Panc1 (cell line): ENCODE results near the gene PROZ. TPM values are rescaled to one million over a fixed set of nuclear protein-coding genes. Genes with fewer than 3 reads are reported as not detected.
"Not testable (repeated sequence)": the region's sequence is repeated elsewhere in the genome, so short reads cannot be mapped to it uniquely, and the experiment has no call there.

Experiments used
- ATAC-seq: fragments of 200-7000 bp; cut with Tn5 transposase; 2 replicates; pipeline ENCODE4 v1.9.1; 2020; ENCODE audit warnings: mild to moderate bottlenecking, moderate library complexity
- BruUV-seq: library from RNA; stranded (reverse); fragments of 400-500 nt; replicated peaks from 2 replicates; lab custom pipeline; 2021; lab: Mats Ljungman, UMichigan
- CTCF ChIA-PET: fragments of 300-600 bp; sonication (Branson Sonifier 250); formaldehyde crosslinking; loops from one replicate; lab custom pipeline; 2022; ENCODE audit warnings: antibody characterized with exemption; lab: Charles Lee
- POLR2A ChIA-PET: fragments of 300-600 bp; sonication (Branson Sonifier 250); formaldehyde crosslinking; loops from one replicate; lab custom pipeline; 2022; ENCODE audit warnings: antibody characterized with exemption; lab: Charles Lee
- DNase-seq: peaks from one replicate; pipeline ENCODE4 v3.0.0-alpha.2; 2010; ENCODE audit warnings: low read depth, low spot score
- H3K27ac ChIP-seq: 2 replicates; pipeline ENCODE4 v1.5.1; 2011; ENCODE audit warnings: mild to moderate bottlenecking, low read length, inconsistent platforms
- H3K27me3 ChIP-seq: fragments of 200-500 bp; sonication (Bioruptor generic); 2 replicates; pipeline ENCODE4 v1.6.0; 2014; ENCODE audit warnings: low read length, inconsistent platforms; ENCODE audit not compliant: control insufficient read depth, insufficient read depth
- H3K36me3 ChIP-seq: fragments of 200-500 bp; sonication (Bioruptor generic); 2 replicates; pipeline ENCODE4 v1.5.1; 2014; ENCODE audit warnings: inconsistent platforms, mild to moderate bottlenecking, low read length, moderate library complexity; ENCODE audit not compliant: control insufficient read depth, insufficient read depth
- H3K4me1 ChIP-seq: 2 replicates; pipeline ENCODE4 v1.5.1; 2011; ENCODE audit warnings: inconsistent platforms, mild to moderate bottlenecking, low read length, moderate library complexity; ENCODE audit not compliant: control insufficient read depth, insufficient read depth
- H3K4me3 ChIP-seq, 2 experiments: 2 replicates each; pipeline ENCODE4 v1.5.1; 2011 to 2012; ENCODE audit warnings: low read depth in 2 of 2, low read length in 2 of 2, mild to moderate bottlenecking in 2 of 2, inconsistent platforms in 1 of 2, moderate library complexity in 1 of 2
- H3K9me3 ChIP-seq: fragments of 200-500 bp; sonication (Bioruptor generic); 2 replicates; pipeline ENCODE4 v1.5.1; 2014; ENCODE audit warnings: low read depth, mild to moderate bottlenecking, inconsistent platforms, low read length, moderate library complexity; ENCODE audit not compliant: control insufficient read depth, insufficient read depth
- POLR2AphosphoS5 ChIP-seq: IDR thresholded peaks from 2 replicates; pipeline ENCODE4 v1.6.1; 2012; ENCODE audit warnings: mild to moderate bottlenecking, low read depth, low read length, moderate library complexity
- SIN3A ChIP-seq: IDR thresholded peaks from 2 replicates; pipeline ENCODE4 v1.6.1; 2012; ENCODE audit warnings: low read depth, mild to moderate bottlenecking, low read length, moderate library complexity, borderline replicate concordance; ENCODE audit not compliant: insufficient read depth
- TCF7L2 ChIP-seq: IDR thresholded peaks from 2 replicates; pipeline ENCODE4 v1.6.1; 2011; ENCODE audit warnings: mild to moderate bottlenecking, low read depth, low read length, inconsistent platforms
- in situ Hi-C: cut with HindIII; loops from 2 replicates; pipeline ENCODE4 v1.10.0; 2016; ENCODE audit warnings: low sequenced_read_pairs, low pct_unique_long_range_greater_than_20kb
- intact Hi-C: fragments of 100-400 bp; cut with micrococcal nuclease; formaldehyde crosslinking; loops from one replicate; pipeline ENCODE4 v1.10.0; 2022; ENCODE audit not compliant: unreplicated experiment
- total RNA-seq: library from RNA; stranded (reverse); gene quantifications from one replicate; pipeline ENCODE4 v1.2.1, GENCODE V29; 2021; ENCODE audit not compliant: unreplicated experiment
- TF ChIP-seq, protein P1 (sequence below): fragments of 450-650 bp; IDR thresholded peaks from 2 replicates; pipeline ENCODE4 v1.5.1; 2017; ENCODE audit warnings: mild to moderate bottlenecking
- TF ChIP-seq, protein P2 (sequence below), 2 experiments: IDR thresholded peaks; 2 replicates each; pipeline ENCODE4 v1.6.1; 2011 to 2012; ENCODE audit warnings: low read depth in 2 of 2, control low read depth in 1 of 2, low read length in 1 of 2, mild to moderate bottlenecking in 1 of 2, moderate library complexity in 1 of 2; ENCODE audit not compliant: insufficient read depth in 1 of 2

The PROZ gene
- total RNA-seq, 1 experiment from 2014 or later: not detected

DNA sequence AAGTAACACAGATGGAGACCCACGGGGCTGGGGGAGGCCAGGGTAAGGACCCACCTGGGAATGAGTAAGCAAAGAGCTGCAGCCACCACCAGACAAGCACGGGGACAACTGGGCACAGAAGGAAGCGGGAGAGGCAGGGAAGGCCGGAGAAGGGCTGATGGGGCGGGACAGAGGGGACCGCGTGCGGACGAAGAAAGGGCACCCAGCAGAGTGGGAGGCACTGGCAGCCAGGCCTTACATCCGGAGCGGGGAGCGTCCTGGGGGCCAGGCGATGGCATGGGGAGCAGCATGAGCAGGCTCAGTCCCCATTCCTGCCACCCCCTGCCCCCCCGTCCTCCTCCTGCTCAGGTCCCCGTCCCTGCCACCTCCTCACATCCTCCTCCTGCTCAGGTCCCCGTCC, 3.0 kb downstream of the PROZ start:
- H3K36me3 ChIP-seq: no peaks in the 10 kb centered on the region
- POLR2A ChIA-PET: no interaction called here
- CTCF ChIA-PET: no interaction called here
- H3K27me3 ChIP-seq: no peaks in the 10 kb centered on the region
- DNase-seq: no peak
- ATAC-seq: 0 out of 2 replicates have a peak, but pooled peaks have one; percentile 20
- H3K9me3 ChIP-seq: no peaks in the 10 kb centered on the region
- intact Hi-C loops (no loop called here), in situ Hi-C loops (no loop called here)
- TF ChIP-seq POLR2AphosphoS5: no peak
- TF ChIP-seq, protein P1, sequence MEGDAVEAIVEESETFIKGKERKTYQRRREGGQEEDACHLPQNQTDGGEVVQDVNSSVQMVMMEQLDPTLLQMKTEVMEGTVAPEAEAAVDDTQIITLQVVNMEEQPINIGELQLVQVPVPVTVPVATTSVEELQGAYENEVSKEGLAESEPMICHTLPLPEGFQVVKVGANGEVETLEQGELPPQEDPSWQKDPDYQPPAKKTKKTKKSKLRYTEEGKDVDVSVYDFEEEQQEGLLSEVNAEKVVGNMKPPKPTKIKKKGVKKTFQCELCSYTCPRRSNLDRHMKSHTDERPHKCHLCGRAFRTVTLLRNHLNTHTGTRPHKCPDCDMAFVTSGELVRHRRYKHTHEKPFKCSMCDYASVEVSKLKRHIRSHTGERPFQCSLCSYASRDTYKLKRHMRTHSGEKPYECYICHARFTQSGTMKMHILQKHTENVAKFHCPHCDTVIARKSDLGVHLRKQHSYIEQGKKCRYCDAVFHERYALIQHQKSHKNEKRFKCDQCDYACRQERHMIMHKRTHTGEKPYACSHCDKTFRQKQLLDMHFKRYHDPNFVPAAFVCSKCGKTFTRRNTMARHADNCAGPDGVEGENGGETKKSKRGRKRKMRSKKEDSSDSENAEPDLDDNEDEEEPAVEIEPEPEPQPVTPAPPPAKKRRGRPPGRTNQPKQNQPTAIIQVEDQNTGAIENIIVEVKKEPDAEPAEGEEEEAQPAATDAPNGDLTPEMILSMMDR: no peak
- TF ChIP-seq TCF7L2: no peak
- no peak for TF ChIP-seq SIN3A
- TF ChIP-seq, protein P2, sequence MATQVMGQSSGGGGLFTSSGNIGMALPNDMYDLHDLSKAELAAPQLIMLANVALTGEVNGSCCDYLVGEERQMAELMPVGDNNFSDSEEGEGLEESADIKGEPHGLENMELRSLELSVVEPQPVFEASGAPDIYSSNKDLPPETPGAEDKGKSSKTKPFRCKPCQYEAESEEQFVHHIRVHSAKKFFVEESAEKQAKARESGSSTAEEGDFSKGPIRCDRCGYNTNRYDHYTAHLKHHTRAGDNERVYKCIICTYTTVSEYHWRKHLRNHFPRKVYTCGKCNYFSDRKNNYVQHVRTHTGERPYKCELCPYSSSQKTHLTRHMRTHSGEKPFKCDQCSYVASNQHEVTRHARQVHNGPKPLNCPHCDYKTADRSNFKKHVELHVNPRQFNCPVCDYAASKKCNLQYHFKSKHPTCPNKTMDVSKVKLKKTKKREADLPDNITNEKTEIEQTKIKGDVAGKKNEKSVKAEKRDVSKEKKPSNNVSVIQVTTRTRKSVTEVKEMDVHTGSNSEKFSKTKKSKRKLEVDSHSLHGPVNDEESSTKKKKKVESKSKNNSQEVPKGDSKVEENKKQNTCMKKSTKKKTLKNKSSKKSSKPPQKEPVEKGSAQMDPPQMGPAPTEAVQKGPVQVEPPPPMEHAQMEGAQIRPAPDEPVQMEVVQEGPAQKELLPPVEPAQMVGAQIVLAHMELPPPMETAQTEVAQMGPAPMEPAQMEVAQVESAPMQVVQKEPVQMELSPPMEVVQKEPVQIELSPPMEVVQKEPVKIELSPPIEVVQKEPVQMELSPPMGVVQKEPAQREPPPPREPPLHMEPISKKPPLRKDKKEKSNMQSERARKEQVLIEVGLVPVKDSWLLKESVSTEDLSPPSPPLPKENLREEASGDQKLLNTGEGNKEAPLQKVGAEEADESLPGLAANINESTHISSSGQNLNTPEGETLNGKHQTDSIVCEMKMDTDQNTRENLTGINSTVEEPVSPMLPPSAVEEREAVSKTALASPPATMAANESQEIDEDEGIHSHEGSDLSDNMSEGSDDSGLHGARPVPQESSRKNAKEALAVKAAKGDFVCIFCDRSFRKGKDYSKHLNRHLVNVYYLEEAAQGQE (IDR thresholded peaks at IDR 0.05; ENCODE audit: insufficient read depth in 1 of 2, low read depth in 2 of 2, low read length in 1 of 2): no peak
- no peaks in the 10 kb centered on the region; the same call in 1 of the 2 replicates for H3K4me1 ChIP-seq
- no peak overlapping the region for H3K27ac ChIP-seq
- BruUV-seq: no TSS peak
- H3K4me3 ChIP-seq: no peak overlapping the region

DNA sequence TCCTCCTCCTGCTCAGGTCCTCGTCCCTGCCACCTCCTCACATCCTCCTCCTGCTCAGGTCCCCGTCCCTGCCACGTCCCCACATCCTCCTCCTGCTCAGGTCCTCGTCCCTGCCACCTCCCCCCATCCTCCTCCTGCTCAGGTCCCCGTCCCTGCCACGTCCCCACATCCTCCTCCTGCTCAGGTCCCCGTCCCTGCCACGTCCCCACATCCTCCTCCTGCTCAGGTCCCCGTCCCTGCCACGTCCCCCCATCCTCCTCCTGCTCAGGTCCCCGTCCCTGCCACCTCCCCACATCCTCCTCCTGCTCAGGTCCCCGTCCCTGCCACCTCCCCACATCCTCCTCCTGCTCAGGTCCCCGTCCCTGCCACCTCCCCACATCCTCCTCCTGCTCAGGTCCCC, 3.5 kb downstream of the PROZ start:
- H3K27ac ChIP-seq, H3K36me3 ChIP-seq, H3K4me3 ChIP-seq, H3K27me3 ChIP-seq, in situ Hi-C loops, H3K9me3 ChIP-seq, BruUV-seq, POLR2A ChIA-PET, DNase-seq, intact Hi-C loops, H3K4me1 ChIP-seq, CTCF ChIA-PET, ATAC-seq: not testable (repeated sequence)

DNA sequence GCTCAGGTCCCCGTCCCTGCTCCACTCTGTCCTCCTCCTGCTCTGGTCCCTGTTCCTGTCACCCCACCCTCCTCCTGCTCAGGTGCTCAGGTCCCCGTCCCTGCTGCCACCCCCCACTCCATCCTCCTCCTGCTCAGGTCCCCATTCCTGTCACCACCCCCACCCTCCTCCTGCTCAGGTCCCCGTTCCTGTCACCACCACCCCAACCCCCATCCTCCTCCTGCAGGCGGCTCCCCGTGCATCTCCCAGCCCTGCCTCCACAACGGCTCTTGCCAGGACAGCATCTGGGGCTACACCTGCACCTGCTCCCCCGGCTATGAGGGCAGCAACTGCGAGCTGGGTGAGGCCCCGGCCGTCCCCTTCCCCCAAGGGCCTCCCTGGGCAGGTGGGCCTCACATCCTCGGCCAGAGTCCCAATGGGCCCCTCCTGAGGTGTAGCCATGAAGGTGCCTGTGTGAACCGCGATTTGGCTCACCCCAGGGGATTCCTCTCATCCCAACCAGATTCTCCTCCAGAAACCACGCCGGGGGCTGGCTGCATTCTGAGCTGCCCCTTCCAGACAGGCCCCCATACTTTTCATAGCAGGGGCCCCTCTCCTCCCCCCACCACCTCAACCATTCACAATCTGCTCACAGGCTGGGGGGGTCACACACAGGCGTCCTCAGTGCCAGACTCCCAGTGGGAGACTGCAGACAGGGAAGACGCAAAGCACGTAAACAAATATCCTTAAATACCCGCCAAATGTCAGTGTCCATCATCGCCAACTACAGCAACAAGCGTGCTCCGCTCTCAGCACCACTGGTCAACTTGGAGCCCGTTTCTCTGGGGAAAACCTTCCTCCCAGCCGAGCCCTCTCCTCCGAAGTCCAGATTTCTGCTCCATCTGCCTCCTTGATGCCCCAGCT, 4.6 kb downstream of the PROZ start:
- DNase-seq (no peak), ATAC-seq (peak; percentile 52; the same call in 1 of the 2 replicates)
- intact Hi-C loops: no loop called here
- BruUV-seq: no TSS peak
- TF ChIP-seq, protein P2 (IDR thresholded peaks at IDR 0.05; ENCODE audit: insufficient read depth in 1 of 2, low read depth in 2 of 2, low read length in 1 of 2): no peak
- no peak for TF ChIP-seq TCF7L2
- TF ChIP-seq SIN3A: no peak
- TF ChIP-seq, protein P1: no peak
- no peak for TF ChIP-seq POLR2AphosphoS5
- Histone ChIP-seq H3K27ac (no peak overlapping the region), H3K9me3 (no peaks in the 10 kb centered on the region), H3K36me3 (no peaks in the 10 kb centered on the region), H3K4me1 (no peaks in the 10 kb centered on the region; the same call in 1 of the 2 replicates), H3K27me3 (no peaks in the 10 kb centered on the region), H3K4me3 (no peak overlapping the region)
- CTCF ChIA-PET: interaction anchor here (0.5 to 0.7 kb wide), 2 partner anchors 16 to 126 kb away, joined by 3 read pairs; no protein-coding TSS in a partner anchor
- POLR2A ChIA-PET: no interaction called here
- in situ Hi-C loops: no loop called here
